ENCODE results near the gene SAG. TPM values are rescaled to one million over a fixed set of nuclear protein-coding genes. Genes with fewer than 3 reads are reported as not detected.

SAG gene
- total and polyA plus RNA-seq, 10 of the 15 experiments (the other 5 are each of a cell fraction or from before 2014, with no cell fraction given): 0.06 to 0.47 TPM; not detected in 8

DNA sequence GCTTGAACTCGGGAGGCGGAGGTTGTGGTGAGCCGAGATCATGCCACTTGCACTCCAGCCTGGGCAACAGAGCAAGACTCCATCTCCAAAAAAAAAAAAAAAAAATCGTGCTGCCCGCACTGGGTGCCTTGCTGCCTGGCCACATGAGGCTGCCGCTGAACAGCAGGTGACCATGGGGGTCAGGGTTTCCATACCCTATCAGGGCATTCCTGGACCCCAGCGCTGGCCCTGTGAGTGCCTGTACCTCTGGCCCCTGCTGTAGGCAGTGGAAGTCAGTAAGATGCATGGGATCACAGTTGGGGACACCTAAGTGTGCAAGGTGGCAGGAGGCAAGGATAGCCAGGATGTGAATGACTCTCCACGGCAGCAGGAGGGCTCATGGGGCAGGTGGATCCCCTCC is 18.9 kb downstream of the SAG start:
- no peak for FAIRE-seq
- no peak for ATAC-seq
- no peak overlapping the region for H3K4me3 ChIP-seq
- no peaks in the 10 kb centered on the region for H4K20me1 ChIP-seq (ENCODE audit: control insufficient read depth, insufficient read depth)
- no peak overlapping the region for H3K9ac ChIP-seq (ENCODE audit: control insufficient read depth, insufficient read depth, low read length)
- no peak overlapping the region for H3K4me2 ChIP-seq (ENCODE audit: control insufficient read depth, insufficient read depth)
- BruUV-seq (replicated peaks): no TSS peak
- H3K27ac ChIP-seq (ENCODE audit: control insufficient read depth, insufficient read depth): no peak overlapping the region
- in situ Hi-C loops (cut with MboI) (no loop called here), intact Hi-C loops (cut with micrococcal nuclease; ENCODE audit: unreplicated experiment) (no loop called here)
- H3K9me3 ChIP-seq (replicated peaks; ENCODE audit: control insufficient read depth, insufficient read depth, low read length): no peaks in the 10 kb centered on the region
- no peaks in the 10 kb centered on the region for H3K79me2 ChIP-seq (ENCODE audit: control insufficient read depth, insufficient read depth, low read length)
- ChIA-PET CTCF (no interaction called here), RAD21 (ENCODE audit: unreplicated experiment) (interaction anchor here (0.7 kb wide), 1 partner anchor 105 kb away, joined by 3 read pairs; no protein-coding TSS in a partner anchor), POLR2A (no interaction called here), SMC1A (ENCODE audit: uncharacterized antibody, unreplicated experiment) (no interaction called here)
- no peaks in the 10 kb centered on the region for H3K27me3 ChIP-seq (replicated peaks in 1 of 2; ENCODE audit: control insufficient read depth in 2 of 2, insufficient read depth in 2 of 2, low read length in 1 of 2)
- no peaks in the 10 kb centered on the region for H3K36me3 ChIP-seq (ENCODE audit: control insufficient read depth in 2 of 2, insufficient read depth in 2 of 2, low read length in 1 of 2)
- WGBS (ENCODE audit: insufficient coverage, insufficient replicate concordance, low lambda C conversion rate, missing lambda C conversion rate): 69% methylated on average over 8 of the region's 8 CpGs
- H3K4me1 ChIP-seq (ENCODE audit: control insufficient read depth, insufficient read depth, low read length): peaks cover 9% of the 10 kb centered on the region
- no peak overlapping the region for H2AFZ ChIP-seq (ENCODE audit: control insufficient read depth, low read depth, low read length)
- DNase-seq (ENCODE audit: low read depth, low spot score): no peak
- TF ChIP-seq MTA2 (IDR thresholded peaks at IDR 0.05; ENCODE audit: low read depth): no peak
- TF ChIP-seq TCF7 (IDR thresholded peaks at IDR 0.05; ENCODE audit: borderline replicate concordance): no peak
- TF ChIP-seq, protein P1, sequence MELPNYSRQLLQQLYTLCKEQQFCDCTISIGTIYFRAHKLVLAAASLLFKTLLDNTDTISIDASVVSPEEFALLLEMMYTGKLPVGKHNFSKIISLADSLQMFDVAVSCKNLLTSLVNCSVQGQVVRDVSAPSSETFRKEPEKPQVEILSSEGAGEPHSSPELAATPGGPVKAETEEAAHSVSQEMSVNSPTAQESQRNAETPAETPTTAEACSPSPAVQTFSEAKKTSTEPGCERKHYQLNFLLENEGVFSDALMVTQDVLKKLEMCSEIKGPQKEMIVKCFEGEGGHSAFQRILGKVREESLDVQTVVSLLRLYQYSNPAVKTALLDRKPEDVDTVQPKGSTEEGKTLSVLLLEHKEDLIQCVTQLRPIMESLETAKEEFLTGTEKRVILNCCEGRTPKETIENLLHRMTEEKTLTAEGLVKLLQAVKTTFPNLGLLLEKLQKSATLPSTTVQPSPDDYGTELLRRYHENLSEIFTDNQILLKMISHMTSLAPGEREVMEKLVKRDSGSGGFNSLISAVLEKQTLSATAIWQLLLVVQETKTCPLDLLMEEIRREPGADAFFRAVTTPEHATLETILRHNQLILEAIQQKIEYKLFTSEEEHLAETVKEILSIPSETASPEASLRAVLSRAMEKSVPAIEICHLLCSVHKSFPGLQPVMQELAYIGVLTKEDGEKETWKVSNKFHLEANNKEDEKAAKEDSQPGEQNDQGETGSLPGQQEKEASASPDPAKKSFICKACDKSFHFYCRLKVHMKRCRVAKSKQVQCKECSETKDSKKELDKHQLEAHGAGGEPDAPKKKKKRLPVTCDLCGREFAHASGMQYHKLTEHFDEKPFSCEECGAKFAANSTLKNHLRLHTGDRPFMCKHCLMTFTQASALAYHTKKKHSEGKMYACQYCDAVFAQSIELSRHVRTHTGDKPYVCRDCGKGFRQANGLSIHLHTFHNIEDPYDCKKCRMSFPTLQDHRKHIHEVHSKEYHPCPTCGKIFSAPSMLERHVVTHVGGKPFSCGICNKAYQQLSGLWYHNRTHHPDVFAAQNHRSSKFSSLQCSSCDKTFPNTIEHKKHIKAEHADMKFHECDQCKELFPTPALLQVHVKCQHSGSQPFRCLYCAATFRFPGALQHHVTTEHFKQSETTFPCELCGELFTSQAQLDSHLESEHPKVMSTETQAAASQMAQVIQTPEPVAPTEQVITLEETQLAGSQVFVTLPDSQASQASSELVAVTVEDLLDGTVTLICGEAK (IDR thresholded peaks at IDR 0.05; ENCODE audit: borderline replicate concordance): no peak
- no peak for TF ChIP-seq POLR2AphosphoS5 (IDR thresholded peaks at IDR 0.05; ENCODE audit: low read length)
- TF ChIP-seq BACH1 (IDR thresholded peaks at IDR 0.05; ENCODE audit: borderline replicate concordance): no peak
- TF ChIP-seq CBX5 (IDR thresholded peaks at IDR 0.05; ENCODE audit: low read depth): no peak
- TF ChIP-seq, protein P2, sequence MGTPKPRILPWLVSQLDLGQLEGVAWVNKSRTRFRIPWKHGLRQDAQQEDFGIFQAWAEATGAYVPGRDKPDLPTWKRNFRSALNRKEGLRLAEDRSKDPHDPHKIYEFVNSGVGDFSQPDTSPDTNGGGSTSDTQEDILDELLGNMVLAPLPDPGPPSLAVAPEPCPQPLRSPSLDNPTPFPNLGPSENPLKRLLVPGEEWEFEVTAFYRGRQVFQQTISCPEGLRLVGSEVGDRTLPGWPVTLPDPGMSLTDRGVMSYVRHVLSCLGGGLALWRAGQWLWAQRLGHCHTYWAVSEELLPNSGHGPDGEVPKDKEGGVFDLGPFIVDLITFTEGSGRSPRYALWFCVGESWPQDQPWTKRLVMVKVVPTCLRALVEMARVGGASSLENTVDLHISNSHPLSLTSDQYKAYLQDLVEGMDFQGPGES (IDR thresholded peaks at IDR 0.05): no peak
- no peak for TF ChIP-seq FOXM1 (IDR thresholded peaks at IDR 0.05; ENCODE audit: low read depth, low read length)
- no peak for TF ChIP-seq NBN (IDR thresholded peaks at IDR 0.05)
- no peak for TF ChIP-seq ZBED1 (IDR thresholded peaks at IDR 0.05; ENCODE audit: borderline replicate concordance)
- no peak for TF ChIP-seq NR2F1 (conservative IDR thresholded peaks at IDR 0.05)
- no peak for TF ChIP-seq KAT2A (conservative IDR thresholded peaks at IDR 0.05; ENCODE audit: control insufficient read depth, low read depth, low read length)
- no peak for TF ChIP-seq ZNF274 (IDR thresholded peaks at IDR 0.05; ENCODE audit: insufficient read depth, insufficient read length)
